ENCODE measurements around the gene RO60.

GRCh38 chr1:193014400-193014799 lies 45.0 kb upstream of the RO60 start:
- TF ChIP-seq EP300 (IDR thresholded peaks at IDR 0.05; ENCODE audit: low read depth) (no peak), CTCF (IDR thresholded peaks at IDR 0.05) (no peak)

Data from transverse colon (tissue), 3 donors.